GM12801 (cell line): ENCODE results near the gene SKOR2.

ENCODE experiments used
- CTCF ChIP-seq: IDR thresholded peaks from one replicate; pipeline ENCODE4 v1.5.1; 2011; ENCODE audit warnings: control low read depth; ENCODE audit not compliant: insufficient read length; ENCODE audit errors: extremely low read depth

The SKOR2 gene

GRCh38 chr18:47250391-47251046, 941 bp downstream of the SKOR2 start:
- TF ChIP-seq CTCF: no peak

DNA sequence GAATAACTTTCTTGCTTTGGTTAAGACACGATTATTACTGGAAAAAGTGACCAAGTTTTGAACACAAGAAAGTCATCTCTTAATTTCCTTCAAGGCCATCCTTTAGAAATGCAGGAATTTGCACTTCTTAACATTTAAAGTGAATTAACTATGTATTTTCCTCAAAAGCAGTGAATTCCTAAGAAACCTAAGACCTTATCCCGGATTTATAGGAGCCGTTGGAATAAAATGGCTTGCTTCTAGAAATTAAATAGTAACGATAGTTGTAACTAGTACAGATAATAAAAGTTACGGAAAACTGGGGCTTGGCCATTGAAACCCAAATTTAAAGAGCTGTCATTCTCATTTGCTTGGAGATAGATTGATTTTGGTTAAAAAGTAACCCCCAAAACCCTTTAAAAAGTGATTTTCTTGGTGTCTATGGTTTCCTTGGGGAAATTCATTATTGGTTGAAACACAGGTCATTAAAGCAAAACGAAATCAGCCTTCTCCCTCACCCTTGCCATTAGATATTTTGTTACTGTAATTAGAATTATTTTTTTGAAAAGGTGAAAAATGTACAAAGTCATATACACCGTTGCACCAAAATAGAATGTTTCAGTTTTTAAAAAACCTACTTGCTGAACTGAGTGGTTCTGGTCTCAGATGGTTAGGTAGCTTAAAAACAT, 2.0 kb downstream of the SKOR2 start:
- no peak for TF ChIP-seq CTCF

DNA sequence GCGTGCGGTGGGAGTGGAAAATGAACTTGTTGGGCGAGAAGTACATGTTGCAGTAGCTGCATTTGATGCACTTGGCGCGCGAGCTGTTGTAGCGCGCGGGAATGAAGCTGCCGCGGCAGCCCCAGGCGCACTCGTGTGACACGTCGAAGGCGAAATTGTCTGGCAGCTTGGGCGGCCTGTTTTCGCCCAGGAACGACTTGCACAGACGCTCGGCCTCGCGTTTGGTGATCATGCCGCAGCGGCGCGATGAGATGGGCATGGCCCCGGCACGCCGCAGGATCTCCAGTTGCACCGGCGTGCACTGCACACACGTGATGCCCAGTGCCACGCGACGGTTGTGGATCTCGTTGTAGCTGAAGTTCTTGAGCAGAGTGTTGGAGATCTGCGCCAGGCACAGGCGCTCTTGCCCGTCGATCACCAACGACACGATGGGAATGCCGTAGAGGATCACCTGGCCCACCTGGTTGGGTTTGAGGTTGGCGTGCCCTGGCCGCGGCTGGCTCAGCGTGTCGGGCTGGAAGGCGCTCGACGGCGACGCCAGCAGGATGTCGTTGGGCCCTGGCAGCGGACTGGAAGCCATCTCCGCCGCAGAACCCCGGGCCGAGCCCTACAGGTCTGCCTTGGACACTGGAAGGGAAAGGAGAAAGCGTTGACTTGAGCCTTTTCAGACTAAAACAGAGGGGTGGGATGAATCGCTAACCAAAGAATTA, 2.7 kb downstream of the SKOR2 start:
- TF ChIP-seq CTCF: no peak

- TF ChIP-seq CTCF: no peak
These were observed 3.3 kb downstream of the SKOR2 start for GRCh38 chr18:47248115-47248603.

DNA sequence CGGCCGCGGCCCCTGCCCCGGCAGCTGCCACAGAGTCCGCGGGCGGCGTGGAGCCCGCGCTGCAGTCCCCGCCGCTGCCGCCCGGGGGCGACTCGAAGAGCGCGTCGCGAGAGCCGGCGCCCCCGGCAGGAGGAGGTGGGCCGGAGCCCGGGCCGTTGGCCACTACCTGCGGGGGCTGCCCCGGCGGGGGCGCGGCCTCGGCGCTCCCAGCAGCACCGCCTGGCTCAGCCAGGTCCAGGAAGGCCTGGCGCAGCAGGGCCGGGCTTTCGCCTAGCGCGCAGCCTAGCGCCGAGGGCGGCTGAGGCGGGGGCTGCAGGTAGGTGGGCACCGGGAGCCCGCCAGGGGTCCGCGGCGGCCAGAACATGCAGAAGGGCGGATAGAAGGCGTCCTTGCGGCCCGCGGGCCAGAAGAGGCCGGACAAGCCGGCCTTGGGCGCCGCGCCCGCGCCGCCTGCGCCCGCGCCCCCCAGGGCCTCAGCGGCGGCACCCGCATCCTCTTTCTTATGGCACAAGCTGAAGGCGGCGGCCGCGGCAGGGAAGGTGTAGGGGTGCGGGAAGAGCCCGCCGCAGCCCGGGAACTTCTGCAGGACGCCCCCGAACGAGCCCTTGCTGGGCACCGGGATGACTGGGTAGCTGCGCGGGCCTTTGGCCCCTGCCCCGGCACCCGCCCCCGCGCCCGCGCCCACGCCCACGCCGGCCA, 3.9 kb downstream of the SKOR2 start:
- TF ChIP-seq CTCF: no peak

DNA sequence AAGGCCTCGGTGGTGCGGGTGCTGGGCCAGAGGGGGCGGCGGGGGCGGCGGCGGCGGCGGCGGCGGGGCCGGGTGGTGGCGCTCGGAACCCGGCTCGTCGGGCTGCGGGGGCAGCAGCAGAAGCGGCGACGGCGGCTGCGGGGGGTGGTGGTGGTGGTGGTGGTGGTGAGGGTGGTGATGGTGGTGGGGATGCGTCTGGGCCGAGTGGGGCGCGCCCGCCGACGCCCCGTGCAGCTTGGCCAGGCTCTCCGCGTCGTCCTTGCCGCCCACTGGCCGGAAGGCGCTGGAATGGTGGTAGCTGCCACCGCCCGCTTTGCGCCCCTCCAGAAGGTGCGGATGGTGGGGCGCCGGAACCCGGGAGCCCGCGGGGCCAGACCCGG, 4.4 kb downstream of the SKOR2 start:
- no peak for TF ChIP-seq CTCF
